GM19372 (cell line): Measurements from ENCODE around the gene TM9SF4.
A peak's percentile ranks its signal among the peaks of the same experiment; 100 is the strongest.
"Not testable (repeated sequence)": the region's sequence is repeated elsewhere in the genome, so short reads cannot be mapped to it uniquely, and the experiment has no call there.

ENCODE experiments used
- ATAC-seq: cut with Tn5 transposase; IDR thresholded peaks from one replicate; pipeline ENCODE4 v1.9.1; 2021; ENCODE audit warnings: mild to moderate bottlenecking, low read depth, moderate library complexity; ENCODE audit not compliant: unreplicated experiment

The TM9SF4 gene

GRCh38 chr20:32089637-32090362, 19.7 kb upstream of the TM9SF4 start:
- no peak for ATAC-seq

GRCh38 chr20:32091888-32092346, 17.6 kb upstream of the TM9SF4 start:
- peak; percentile 54 for ATAC-seq

GRCh38 chr20:32098786-32099185, 10.7 kb upstream of the TM9SF4 start:
- ATAC-seq = no peak

- ATAC-seq = no peak
Observed at GRCh38 chr20:32108814-32109391, 611 bp upstream of the TM9SF4 start.

- ATAC-seq = no peak
Observed at GRCh38 chr20:32110173-32110704, 725 bp downstream of the TM9SF4 start.

GRCh38 chr20:32110727-32111126, 1.2 kb downstream of the TM9SF4 start:
- no peak for ATAC-seq

- no peak for ATAC-seq
Observed at GRCh38 chr20:32111156-32111686, 1.7 kb downstream of the TM9SF4 start.

GRCh38 chr20:32111753-32112152, 2.2 kb downstream of the TM9SF4 start:
- no peak for ATAC-seq

GRCh38 chr20:32112841-32113240, 3.3 kb downstream of the TM9SF4 start:
- no peak for ATAC-seq

- ATAC-seq = no peak
Observed at GRCh38 chr20:32113591-32114260, 4.2 kb downstream of the TM9SF4 start.

- no peak for ATAC-seq
Observed at GRCh38 chr20:32114305-32114960, 4.9 kb downstream of the TM9SF4 start.

GRCh38 chr20:32115211-32115767, 5.8 kb downstream of the TM9SF4 start:
- no peak for ATAC-seq

- no peak for ATAC-seq
Observed at GRCh38 chr20:32116079-32116521, 6.6 kb downstream of the TM9SF4 start.

GRCh38 chr20:32116796-32117195, 7.3 kb downstream of the TM9SF4 start:
- not testable (repeated sequence) for ATAC-seq

- not testable (repeated sequence) for ATAC-seq
Observed at GRCh38 chr20:32118427-32118826, 8.9 kb downstream of the TM9SF4 start.

GRCh38 chr20:32119734-32120133, 10.2 kb downstream of the TM9SF4 start:
- no peak for ATAC-seq

- not testable (repeated sequence) for ATAC-seq
Observed at GRCh38 chr20:32121908-32122307, 12.4 kb downstream of the TM9SF4 start.

- ATAC-seq = no peak
Observed at GRCh38 chr20:32123088-32123487, 13.6 kb downstream of the TM9SF4 start.

GRCh38 chr20:32124916-32125454, 15.5 kb downstream of the TM9SF4 start:
- no peak for ATAC-seq

GRCh38 chr20:32125506-32125905, 16.0 kb downstream of the TM9SF4 start:
- ATAC-seq = no peak
